Measurements from ENCODE around the gene SLC35E3.

The SLC35E3 gene

GRCh38 chr12:68761442-68761812 is 15.5 kb downstream of the SLC35E3 start:
- peaks cover 36% of the 10 kb centered on the region for H3K36me3 Mint-ChIP-seq
- no peak for DNase-seq
- no peak overlapping the region for H3K4me3 Mint-ChIP-seq
- H3K4me1 Mint-ChIP-seq, result no peaks in the 10 kb centered on the region
- no peak overlapping the region for H3K27ac Mint-ChIP-seq
- no peaks in the 10 kb centered on the region for H3K9me3 Mint-ChIP-seq
- H3K27me3 Mint-ChIP-seq, result no peaks in the 10 kb centered on the region
- CTCF ChIA-PET, result no interaction called here

GRCh38 chr12:68761901-68762630 is 16.1 kb downstream of the SLC35E3 start:
- Mint-ChIP-seq H3K27ac (no peak overlapping the region), H3K4me1 (no peaks in the 10 kb centered on the region), H3K36me3 (peaks cover 35% of the 10 kb centered on the region), H3K27me3 (no peaks in the 10 kb centered on the region), H3K9me3 (no peaks in the 10 kb centered on the region), H3K4me3 (no peak overlapping the region)
- no peak for DNase-seq
- CTCF ChIA-PET, result no interaction called here

- no peak overlapping the region for H3K27ac Mint-ChIP-seq
- no peak overlapping the region for H3K4me3 Mint-ChIP-seq
- DNase-seq, result no peak
- peaks cover 34% of the 10 kb centered on the region for H3K36me3 Mint-ChIP-seq
- H3K9me3 Mint-ChIP-seq, result no peaks in the 10 kb centered on the region
- no peaks in the 10 kb centered on the region for H3K4me1 Mint-ChIP-seq
- CTCF ChIA-PET, result no interaction called here
- H3K27me3 Mint-ChIP-seq, result no peaks in the 10 kb centered on the region
These were observed 16.7 kb downstream of the SLC35E3 start for GRCh38 chr12:68762691-68763090.

- Mint-ChIP-seq H3K4me3 (no peak overlapping the region), H3K27ac (no peak overlapping the region), H3K36me3 (peaks cover 27% of the 10 kb centered on the region), H3K27me3 (no peaks in the 10 kb centered on the region), H3K4me1 (no peaks in the 10 kb centered on the region), H3K9me3 (no peaks in the 10 kb centered on the region)
- DNase-seq, result no peak
- CTCF ChIA-PET, result no interaction called here
These were observed 19.7 kb downstream of the SLC35E3 start for GRCh38 chr12:68765696-68766095.

GRCh38 chr12:68766646-68767045 is 20.7 kb downstream of the SLC35E3 start:
- Mint-ChIP-seq H3K9me3 (no peaks in the 10 kb centered on the region), H3K4me1 (no peaks in the 10 kb centered on the region), H3K27ac (no peak overlapping the region), H3K36me3 (peaks cover 23% of the 10 kb centered on the region), H3K27me3 (no peaks in the 10 kb centered on the region), H3K4me3 (no peak overlapping the region)
- no peak for DNase-seq
- CTCF ChIA-PET, result no interaction called here

GRCh38 chr12:68767191-68767590 is 21.2 kb downstream of the SLC35E3 start:
- Mint-ChIP-seq H3K36me3 (peaks cover 19% of the 10 kb centered on the region), H3K4me3 (no peak overlapping the region), H3K27me3 (no peaks in the 10 kb centered on the region), H3K9me3 (no peaks in the 10 kb centered on the region), H3K27ac (no peak overlapping the region), H3K4me1 (no peaks in the 10 kb centered on the region)
- no peak for DNase-seq
- CTCF ChIA-PET, result no interaction called here

- peaks cover 15% of the 10 kb centered on the region for H3K36me3 Mint-ChIP-seq
- H3K4me1 Mint-ChIP-seq, result peaks cover 13% of the 10 kb centered on the region
- CTCF ChIA-PET, result no interaction called here
- H3K4me3 Mint-ChIP-seq, result no peak overlapping the region
- no peak for DNase-seq
- no peaks in the 10 kb centered on the region for H3K9me3 Mint-ChIP-seq
- H3K27me3 Mint-ChIP-seq, result no peaks in the 10 kb centered on the region
- H3K27ac Mint-ChIP-seq, result no peak overlapping the region
These were observed 22.5 kb downstream of the SLC35E3 start for GRCh38 chr12:68768431-68768939.

- H3K27me3 Mint-ChIP-seq, result no peaks in the 10 kb centered on the region
- H3K4me1 Mint-ChIP-seq, result peaks cover 19% of the 10 kb centered on the region
- no peak overlapping the region for H3K27ac Mint-ChIP-seq
- H3K36me3 Mint-ChIP-seq, result peaks cover 7% of the 10 kb centered on the region
- CTCF ChIA-PET, result no interaction called here
- H3K9me3 Mint-ChIP-seq, result no peaks in the 10 kb centered on the region
- no peak overlapping the region for H3K4me3 Mint-ChIP-seq
- DNase-seq, result no peak
These were observed 24.0 kb downstream of the SLC35E3 start for GRCh38 chr12:68769941-68770340.

GRCh38 chr12:68771223-68771925 is 25.4 kb downstream of the SLC35E3 start:
- peaks cover 19% of the 10 kb centered on the region for H3K4me1 Mint-ChIP-seq
- no peak overlapping the region for H3K27ac Mint-ChIP-seq
- no peak for DNase-seq
- no peaks in the 10 kb centered on the region for H3K27me3 Mint-ChIP-seq
- H3K9me3 Mint-ChIP-seq, result no peaks in the 10 kb centered on the region
- peaks cover 7% of the 10 kb centered on the region for H3K36me3 Mint-ChIP-seq
- CTCF ChIA-PET, result no interaction called here
- H3K4me3 Mint-ChIP-seq, result no peak overlapping the region

GRCh38 chr12:68772714-68773113 is 26.7 kb downstream of the SLC35E3 start:
- Mint-ChIP-seq H3K4me1 (peaks cover 19% of the 10 kb centered on the region), H3K36me3 (peaks cover 5% of the 10 kb centered on the region), H3K9me3 (no peaks in the 10 kb centered on the region), H3K27me3 (no peaks in the 10 kb centered on the region), H3K27ac (peak overlapping the region; percentile 26), H3K4me3 (peak overlapping the region; percentile 6)
- CTCF ChIA-PET, result no interaction called here
- DNase-seq, result peak; percentile 27

GRCh38 chr12:68773582-68773981 is 27.6 kb downstream of the SLC35E3 start:
- Mint-ChIP-seq H3K9me3 (no peaks in the 10 kb centered on the region), H3K36me3 (peaks cover 5% of the 10 kb centered on the region), H3K27ac (peak overlapping the region; percentile 26), H3K27me3 (no peaks in the 10 kb centered on the region), H3K4me3 (no peak overlapping the region), H3K4me1 (peaks cover 19% of the 10 kb centered on the region)
- CTCF ChIA-PET, result no interaction called here
- no peak for DNase-seq

- H3K4me1 Mint-ChIP-seq, result peaks cover 19% of the 10 kb centered on the region
- CTCF ChIA-PET, result no interaction called here
- no peaks in the 10 kb centered on the region for H3K9me3 Mint-ChIP-seq
- H3K4me3 Mint-ChIP-seq, result no peak overlapping the region
- H3K27me3 Mint-ChIP-seq, result no peaks in the 10 kb centered on the region
- peaks cover 5% of the 10 kb centered on the region for H3K36me3 Mint-ChIP-seq
- H3K27ac Mint-ChIP-seq, result no peak overlapping the region
- DNase-seq, result no peak
These were observed 29.2 kb downstream of the SLC35E3 start for GRCh38 chr12:68775121-68775630.

- CTCF ChIA-PET, result no interaction called here
- Mint-ChIP-seq H3K4me3 (no peak overlapping the region), H3K27me3 (no peaks in the 10 kb centered on the region), H3K9me3 (no peaks in the 10 kb centered on the region), H3K27ac (no peak overlapping the region), H3K4me1 (peaks cover 19% of the 10 kb centered on the region), H3K36me3 (peaks cover 5% of the 10 kb centered on the region)
- DNase-seq, result no peak
These were observed 31.1 kb downstream of the SLC35E3 start for GRCh38 chr12:68776976-68777610.

GRCh38 chr12:68779280-68779679 is 33.3 kb downstream of the SLC35E3 start:
- CTCF ChIA-PET, result no interaction called here
- Mint-ChIP-seq H3K4me3 (no peak overlapping the region), H3K36me3 (peaks cover 2% of the 10 kb centered on the region), H3K4me1 (no peaks in the 10 kb centered on the region), H3K27ac (no peak overlapping the region), H3K27me3 (no peaks in the 10 kb centered on the region), H3K9me3 (no peaks in the 10 kb centered on the region)
- DNase-seq, result no peak

GRCh38 chr12:68780731-68781130 is 34.8 kb downstream of the SLC35E3 start:
- no peak for DNase-seq
- Mint-ChIP-seq H3K4me1 (no peaks in the 10 kb centered on the region), H3K4me3 (no peak overlapping the region), H3K9me3 (no peaks in the 10 kb centered on the region), H3K36me3 (peaks cover 2% of the 10 kb centered on the region), H3K27me3 (no peaks in the 10 kb centered on the region), H3K27ac (no peak overlapping the region)
- CTCF ChIA-PET, result no interaction called here
